Caco-2 (cell line): ENCODE measurements around the gene SMIM13. TPM values are rescaled to one million over a fixed set of nuclear protein-coding genes. Genes with fewer than 3 reads are reported as not detected.

Experiments
- BruUV-seq: library from RNA; stranded (reverse); fragments of 400-500 nt; replicated peaks from 2 replicates; lab custom pipeline; 2021; lab: Mats Ljungman, UMichigan
- CTCF ChIA-PET: fragments of 300-600 bp; sonication (Branson Sonifier 250); formaldehyde crosslinking; loops from one replicate; lab custom pipeline; 2022; ENCODE audit warnings: antibody characterized with exemption; lab: Charles Lee
- POLR2A ChIA-PET: fragments of 300-600 bp; sonication (Branson Sonifier 250); formaldehyde crosslinking; loops from one replicate; lab custom pipeline; 2022; ENCODE audit warnings: antibody characterized with exemption; lab: Charles Lee
- DNase-seq, 2 experiments: peaks; one replicate each; pipeline versions ENCODE4 v3.0.0 to v3.0.0-alpha.2; 2020 to 2022
- H3K27me3 ChIP-seq: replicated peaks from 2 replicates; pipeline ENCODE4 v1.6.0; 2011; ENCODE audit warnings: low read length; ENCODE audit not compliant: control insufficient read depth, insufficient read depth
- H3K36me3 ChIP-seq: 2 replicates; pipeline ENCODE4 v1.5.1; 2011; ENCODE audit warnings: low read length; ENCODE audit not compliant: control insufficient read depth, insufficient read depth
- H3K4me1 ChIP-seq: fragments of 250-450 bp; sonication (Bioruptor Pico); 2 replicates; pipeline ENCODE4 v1.5.1; 2020; ENCODE audit warnings: mild to moderate bottlenecking
- H3K4me3 ChIP-seq: 2 replicates; pipeline ENCODE4 v1.5.1; 2011; ENCODE audit warnings: low read depth, mild to moderate bottlenecking, control low read depth, low read length
- H3K9me3 ChIP-seq: fragments of 250-450 bp; sonication (Bioruptor Pico); 2 replicates; pipeline ENCODE4 v1.5.1; 2020; ENCODE audit warnings: mild to moderate bottlenecking, moderate library complexity
- H3K27ac Mint-ChIP-seq: one replicate; pipeline ENCODE4 v1.8.0; 2022; ENCODE audit warnings: mixed read lengths; ENCODE audit not compliant: unreplicated experiment
- H3K27me3 Mint-ChIP-seq: one replicate; pipeline ENCODE4 v1.8.0; 2022; ENCODE audit warnings: mixed read lengths; ENCODE audit not compliant: insufficient read depth, unreplicated experiment
- H3K36me3 Mint-ChIP-seq: one replicate; pipeline ENCODE4 v1.8.0; 2022; ENCODE audit warnings: mild to moderate bottlenecking, mixed read lengths; ENCODE audit not compliant: insufficient read depth, unreplicated experiment
- H3K4me1 Mint-ChIP-seq: one replicate; pipeline ENCODE4 v1.8.0; 2022; ENCODE audit warnings: low read depth, mixed read lengths; ENCODE audit not compliant: unreplicated experiment
- H3K4me3 Mint-ChIP-seq: one replicate; pipeline ENCODE4 v1.8.0; 2022; ENCODE audit warnings: mild to moderate bottlenecking, moderate library complexity, mixed read lengths; ENCODE audit not compliant: unreplicated experiment
- H3K9me3 Mint-ChIP-seq: one replicate; pipeline ENCODE4 v1.8.0; 2022; ENCODE audit warnings: mixed read lengths; ENCODE audit not compliant: unreplicated experiment
- CTCF ChIP-seq, 2 experiments: fragments of 200-600 bp in 1 of 2; IDR thresholded peaks; 1 replicate in 1 of 2; 2 replicates in 1 of 2; pipeline versions ENCODE4 v1.5.1 to v1.8.0; 2011 to 2022; ENCODE audit warnings: antibody characterized with exemption in 1 of 2, control low read depth in 1 of 2, inconsistent platforms in 1 of 2, low read depth in 1 of 2, low read length in 1 of 2, mild to moderate bottlenecking in 1 of 2, moderate library complexity in 1 of 2; ENCODE audit not compliant: insufficient read depth in 1 of 2, severe bottlenecking in 1 of 2, unreplicated experiment in 1 of 2
- intact Hi-C: fragments of 100-400 bp; cut with micrococcal nuclease; formaldehyde crosslinking; loops from one replicate; pipeline ENCODE4 v1.10.0; 2022; ENCODE audit not compliant: unreplicated experiment
- total RNA-seq: library from RNA; stranded (reverse); gene quantifications from 2 replicates; pipeline ENCODE4 v1.2.3, GENCODE V29; 2022

SMIM13 gene
- total RNA-seq, 1 experiment from 2014 or later = 18.8 TPM

GRCh38 chr6:11149551-11149950, 55.9 kb downstream of the SMIM13 start:
- Mint-ChIP-seq H3K27ac (no peak overlapping the region), H3K27me3 (no peaks in the 10 kb centered on the region), H3K9me3 (no peaks in the 10 kb centered on the region), H3K4me3 (no peak overlapping the region), H3K36me3 (no peaks in the 10 kb centered on the region), H3K4me1 (peaks cover 7% of the 10 kb centered on the region)
- TF ChIP-seq CTCF (IDR thresholded peaks at IDR 0.05; ENCODE audit: insufficient read depth in 1 of 2, low read depth in 1 of 2, low read length in 1 of 2, severe bottlenecking in 1 of 2, unreplicated experiment in 1 of 2) = no peak
- ChIA-PET CTCF (no interaction called here), POLR2A (no interaction called here)
- intact Hi-C loops = loop anchor here (10.0 kb wide), 1 partner anchor 285 kb away; no protein-coding TSS in a partner anchor
- no peaks in the 10 kb centered on the region for H3K36me3 ChIP-seq
- no peak overlapping the region for H3K4me3 ChIP-seq
- no peak for DNase-seq
- no peaks in the 10 kb centered on the region for H3K4me1 ChIP-seq
- H3K27me3 ChIP-seq = no peaks in the 10 kb centered on the region
- no TSS peak for BruUV-seq
- H3K9me3 ChIP-seq = no peaks in the 10 kb centered on the region

GRCh38 chr6:11151488-11151887, 57.9 kb downstream of the SMIM13 start:
- Mint-ChIP-seq H3K4me3 (no peak overlapping the region), H3K27me3 (no peaks in the 10 kb centered on the region), H3K4me1 (peaks cover 2% of the 10 kb centered on the region), H3K36me3 (no peaks in the 10 kb centered on the region), H3K27ac (no peak overlapping the region), H3K9me3 (no peaks in the 10 kb centered on the region)
- H3K9me3 ChIP-seq = no peaks in the 10 kb centered on the region
- no peak for DNase-seq
- no peak for TF ChIP-seq CTCF (IDR thresholded peaks at IDR 0.05; ENCODE audit: insufficient read depth in 1 of 2, low read depth in 1 of 2, low read length in 1 of 2, severe bottlenecking in 1 of 2, unreplicated experiment in 1 of 2)
- H3K4me1 ChIP-seq = no peaks in the 10 kb centered on the region
- no TSS peak for BruUV-seq
- no peak overlapping the region for H3K4me3 ChIP-seq
- intact Hi-C loops = no loop called here
- ChIA-PET POLR2A (no interaction called here), CTCF (no interaction called here)
- no peaks in the 10 kb centered on the region for H3K36me3 ChIP-seq
- no peaks in the 10 kb centered on the region for H3K27me3 ChIP-seq

GRCh38 chr6:11152581-11152980, 58.9 kb downstream of the SMIM13 start:
- no peak for DNase-seq
- Histone ChIP-seq H3K4me1 (no peaks in the 10 kb centered on the region), H3K36me3 (no peaks in the 10 kb centered on the region), H3K4me3 (no peak overlapping the region), H3K9me3 (no peaks in the 10 kb centered on the region; the same call in 1 of the 2 replicates), H3K27me3 (no peaks in the 10 kb centered on the region)
- CTCF ChIA-PET = no interaction called here
- Mint-ChIP-seq H3K4me1 (no peaks in the 10 kb centered on the region), H3K4me3 (no peak overlapping the region), H3K9me3 (no peaks in the 10 kb centered on the region), H3K27me3 (no peaks in the 10 kb centered on the region), H3K36me3 (no peaks in the 10 kb centered on the region), H3K27ac (no peak overlapping the region)
- intact Hi-C loops = no loop called here
- BruUV-seq = no TSS peak
- no peak for TF ChIP-seq CTCF (IDR thresholded peaks at IDR 0.05; ENCODE audit: insufficient read depth in 1 of 2, low read depth in 1 of 2, low read length in 1 of 2, severe bottlenecking in 1 of 2, unreplicated experiment in 1 of 2)
- POLR2A ChIA-PET = no interaction called here
